BLaER1 (cell line): ENCODE measurements around the gene LEP.

Experiments used
- H3K27ac ChIP-seq: shearing (Covaris generic); formaldehyde crosslinking; 2 replicates; pipeline ENCODE4 v1.8.1; 2022
- H3K27me3 ChIP-seq: shearing (Covaris generic); formaldehyde crosslinking; 2 replicates; pipeline ENCODE4 v1.8.1; 2022
- H3K36me3 ChIP-seq: shearing (Covaris generic); formaldehyde crosslinking; 2 replicates; pipeline ENCODE4 v1.8.1; 2022
- H3K4me1 ChIP-seq: shearing (Covaris generic); formaldehyde crosslinking; 2 replicates; pipeline ENCODE4 v1.8.1; 2022
- H3K4me2 ChIP-seq: shearing (Covaris generic); formaldehyde crosslinking; 2 replicates; pipeline ENCODE4 v1.8.1; 2022
- H3K4me3 ChIP-seq: shearing (Covaris generic); formaldehyde crosslinking; 2 replicates; pipeline ENCODE4 v1.8.1; 2022
- H3K9ac ChIP-seq: shearing (Covaris generic); formaldehyde crosslinking; 2 replicates; pipeline ENCODE4 v1.8.1; 2022
- H3K9me3 ChIP-seq: shearing (Covaris generic); formaldehyde crosslinking; 2 replicates; pipeline ENCODE4 v1.8.1; 2022
- H4K20me1 ChIP-seq: shearing (Covaris generic); formaldehyde crosslinking; 2 replicates; pipeline ENCODE4 v1.8.1; 2022
- Cebpa-rat ChIP-seq: shearing (Covaris generic); IDR thresholded peaks from 2 replicates; pipeline ENCODE4 v1.8.1; 2022

The LEP gene

DNA sequence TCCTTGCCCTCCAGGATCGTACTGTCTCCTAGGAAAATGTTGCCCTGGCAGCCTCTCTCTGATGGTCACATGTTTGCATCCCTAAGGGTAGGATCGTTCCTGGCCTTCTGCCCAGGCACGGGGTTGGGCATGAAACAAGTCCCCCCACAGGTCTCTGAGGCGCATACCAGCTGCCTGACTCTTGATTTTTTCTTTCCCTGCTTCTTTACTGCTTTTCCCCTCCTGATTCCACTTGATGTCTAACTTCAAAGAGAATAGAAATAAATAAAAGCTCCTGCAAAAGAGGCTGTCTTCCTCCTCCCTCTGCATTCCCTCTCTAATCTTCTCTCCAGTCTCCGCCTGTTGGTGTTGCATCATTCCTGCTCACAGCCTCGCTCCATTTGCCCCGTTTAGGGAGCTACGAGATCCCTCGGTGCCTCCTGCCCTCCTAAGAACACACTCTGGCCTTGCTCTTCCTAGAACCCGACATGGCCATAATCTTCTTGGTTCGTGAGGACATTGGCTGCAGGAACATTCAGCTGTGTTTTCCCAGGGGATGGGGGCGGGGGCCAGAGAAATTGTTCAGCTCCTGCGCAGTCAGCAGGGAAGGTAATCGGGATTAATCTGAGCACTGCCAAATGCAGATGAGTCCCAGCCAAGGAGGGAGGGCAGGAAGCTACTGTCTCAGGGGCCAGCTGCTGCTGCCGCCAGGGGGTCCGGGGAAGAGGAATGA is 26.0 kb downstream of the LEP start:
- Histone ChIP-seq H3K9ac (no peak overlapping the region), H4K20me1 (no peaks in the 10 kb centered on the region)

DNA sequence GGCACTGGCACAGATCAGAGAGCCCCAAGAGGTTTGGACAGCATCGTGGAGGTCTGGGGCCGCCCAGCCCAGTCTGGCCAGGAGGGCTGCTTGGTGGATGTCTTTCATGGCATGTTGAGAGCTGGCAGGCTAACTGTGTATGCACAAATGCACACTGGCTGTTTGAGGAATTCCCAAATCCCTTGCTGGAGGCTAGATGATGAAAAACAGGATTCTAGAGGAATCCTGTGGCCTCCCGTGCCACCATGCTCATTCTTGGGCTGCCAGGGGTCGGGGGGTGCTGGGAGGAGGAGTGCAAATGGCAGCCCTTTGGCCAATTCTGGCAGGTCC is 26.5 kb downstream of the LEP start:
- Histone ChIP-seq H3K4me2 (no peak overlapping the region), H4K20me1 (no peaks in the 10 kb centered on the region), H3K36me3 (no peaks in the 10 kb centered on the region), H3K9me3 (peaks cover 19% of the 10 kb centered on the region), H3K27ac (no peak overlapping the region), H3K27me3 (no peaks in the 10 kb centered on the region), H3K9ac (no peak overlapping the region), H3K4me3 (no peak overlapping the region), H3K4me1 (peaks cover 12% of the 10 kb centered on the region; the same call in 1 of the 2 replicates)
- no peak for TF ChIP-seq Cebpa-rat

More for the DNA sequence above, 26.0 kb downstream of the LEP start:
- H3K4me1 ChIP-seq: peaks cover 12% of the 10 kb centered on the region; the same call in 1 of the 2 replicates
- no peaks in the 10 kb centered on the region for H3K27me3 ChIP-seq
- no peaks in the 10 kb centered on the region for H3K36me3 ChIP-seq
- H3K4me3 ChIP-seq: no peak overlapping the region
- H3K27ac ChIP-seq: no peak overlapping the region
- no peak for TF ChIP-seq Cebpa-rat
- no peak overlapping the region for H3K4me2 ChIP-seq
- peaks cover 17% of the 10 kb centered on the region for H3K9me3 ChIP-seq

GRCh38 chr7:128268233-128268632 is 27.2 kb downstream of the LEP start:
- H3K36me3 ChIP-seq: no peaks in the 10 kb centered on the region
- H3K4me2 ChIP-seq: no peak overlapping the region
- H3K9ac ChIP-seq: no peak overlapping the region
- H3K4me1 ChIP-seq: peaks cover 12% of the 10 kb centered on the region; the same call in 1 of the 2 replicates
- peaks cover 19% of the 10 kb centered on the region for H3K9me3 ChIP-seq
- H4K20me1 ChIP-seq: no peaks in the 10 kb centered on the region
- H3K27ac ChIP-seq: no peak overlapping the region
- no peak overlapping the region for H3K4me3 ChIP-seq
- TF ChIP-seq Cebpa-rat: no peak
- H3K27me3 ChIP-seq: no peaks in the 10 kb centered on the region

GRCh38 chr7:128270826-128271272 is 29.8 kb downstream of the LEP start:
- Histone ChIP-seq H3K9me3 (peaks cover 19% of the 10 kb centered on the region), H3K4me3 (no peak overlapping the region), H3K4me2 (no peak overlapping the region), H3K4me1 (peaks cover 10% of the 10 kb centered on the region; the same call in 1 of the 2 replicates), H3K36me3 (no peaks in the 10 kb centered on the region), H3K9ac (no peak overlapping the region), H3K27me3 (no peaks in the 10 kb centered on the region), H4K20me1 (no peaks in the 10 kb centered on the region), H3K27ac (no peak overlapping the region)
- TF ChIP-seq Cebpa-rat: no peak

- Histone ChIP-seq H3K27ac (no peak overlapping the region), H3K9me3 (peaks cover 19% of the 10 kb centered on the region), H4K20me1 (no peaks in the 10 kb centered on the region), H3K4me2 (no peak overlapping the region), H3K27me3 (no peaks in the 10 kb centered on the region), H3K4me1 (0 out of 2 replicates have a peak, but pooled peaks cover 7% of the 10 kb centered on the region), H3K9ac (no peak overlapping the region), H3K4me3 (no peak overlapping the region), H3K36me3 (no peaks in the 10 kb centered on the region)
- no peak for TF ChIP-seq Cebpa-rat
These were observed 30.4 kb downstream of the LEP start for GRCh38 chr7:128271471-128271941.

DNA sequence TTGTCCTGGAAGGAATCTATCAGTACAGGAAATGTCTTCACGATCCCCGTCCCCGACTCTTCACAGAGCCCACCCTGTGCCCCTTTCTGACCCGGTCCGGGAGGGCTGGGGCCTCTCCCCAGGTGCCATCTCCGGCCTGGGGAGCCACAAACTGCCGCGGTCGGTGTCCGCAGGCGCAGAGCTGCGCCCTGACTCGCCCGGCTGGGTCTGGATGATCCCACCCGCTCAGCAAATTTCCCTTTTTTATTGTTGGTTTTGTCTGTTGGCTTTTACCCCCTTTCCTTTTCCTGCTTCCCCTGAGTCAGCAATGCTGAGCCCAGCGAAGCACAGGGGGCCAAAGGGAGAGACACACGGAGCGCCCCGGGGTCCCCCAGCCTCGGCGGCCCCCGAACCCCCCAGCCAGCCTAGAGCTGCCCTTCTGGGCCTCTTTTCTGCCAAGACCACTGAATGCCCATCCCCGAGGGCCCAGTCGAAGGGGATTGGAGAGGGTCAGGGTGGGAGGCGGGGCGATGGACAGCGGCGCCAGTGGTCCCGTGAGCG is 30.9 kb downstream of the LEP start:
- H3K9me3 ChIP-seq: peaks cover 19% of the 10 kb centered on the region
- no peak overlapping the region for H3K27ac ChIP-seq
- H4K20me1 ChIP-seq: no peaks in the 10 kb centered on the region
- no peak overlapping the region for H3K9ac ChIP-seq
- H3K4me2 ChIP-seq: no peak overlapping the region
- no peak overlapping the region for H3K4me3 ChIP-seq
- 0 out of 2 replicates have a peak, but pooled peaks cover 5% of the 10 kb centered on the region for H3K4me1 ChIP-seq
- H3K27me3 ChIP-seq: no peaks in the 10 kb centered on the region
- TF ChIP-seq Cebpa-rat: no peak
- no peaks in the 10 kb centered on the region for H3K36me3 ChIP-seq

GRCh38 chr7:128274246-128274883 is 33.3 kb downstream of the LEP start:
- Histone ChIP-seq H3K27me3 (no peaks in the 10 kb centered on the region), H3K27ac (no peak overlapping the region), H3K9ac (no peak overlapping the region), H3K4me1 (no peaks in the 10 kb centered on the region), H3K4me3 (no peak overlapping the region), H3K36me3 (no peaks in the 10 kb centered on the region), H4K20me1 (no peaks in the 10 kb centered on the region), H3K9me3 (peaks cover 27% of the 10 kb centered on the region), H3K4me2 (no peak overlapping the region)
- no peak for TF ChIP-seq Cebpa-rat

GRCh38 chr7:128274884-128275603 is 34.0 kb downstream of the LEP start:
- H3K27ac ChIP-seq: no peak overlapping the region
- no peaks in the 10 kb centered on the region for H3K27me3 ChIP-seq
- H3K4me1 ChIP-seq: no peaks in the 10 kb centered on the region

GRCh38 chr7:128275681-128276080 is 34.6 kb downstream of the LEP start:
- H3K27me3 ChIP-seq: no peaks in the 10 kb centered on the region
- no peak for TF ChIP-seq Cebpa-rat

More at GRCh38 chr7:128274884-128275603, 34.0 kb downstream of the LEP start:
- H3K4me3 ChIP-seq: no peak overlapping the region
- H3K9me3 ChIP-seq: peaks cover 34% of the 10 kb centered on the region
- H3K4me2 ChIP-seq: no peak overlapping the region
- H4K20me1 ChIP-seq: no peaks in the 10 kb centered on the region
- H3K36me3 ChIP-seq: no peaks in the 10 kb centered on the region
- TF ChIP-seq Cebpa-rat: no peak
- no peak overlapping the region for H3K9ac ChIP-seq

More at GRCh38 chr7:128275681-128276080, 34.6 kb downstream of the LEP start:
- Histone ChIP-seq H3K4me3 (no peak overlapping the region), H4K20me1 (no peaks in the 10 kb centered on the region), H3K9ac (no peak overlapping the region), H3K27ac (no peak overlapping the region), H3K36me3 (no peaks in the 10 kb centered on the region), H3K4me2 (no peak overlapping the region), H3K9me3 (peaks cover 37% of the 10 kb centered on the region), H3K4me1 (no peaks in the 10 kb centered on the region)
